CD4-positive, alpha-beta T cell treated with Interleukin-21 for 1 hour (primary cell): Measurements from ENCODE around the gene PHACTR2.
"Not testable (repeated sequence)": the region's sequence is repeated elsewhere in the genome, so short reads cannot be mapped to it uniquely, and the experiment has no call there.

Experiments used
- DNase-seq: peaks from one replicate; pipeline ENCODE4 v3.0.0-alpha.2; 2020

The PHACTR2 gene

DNA sequence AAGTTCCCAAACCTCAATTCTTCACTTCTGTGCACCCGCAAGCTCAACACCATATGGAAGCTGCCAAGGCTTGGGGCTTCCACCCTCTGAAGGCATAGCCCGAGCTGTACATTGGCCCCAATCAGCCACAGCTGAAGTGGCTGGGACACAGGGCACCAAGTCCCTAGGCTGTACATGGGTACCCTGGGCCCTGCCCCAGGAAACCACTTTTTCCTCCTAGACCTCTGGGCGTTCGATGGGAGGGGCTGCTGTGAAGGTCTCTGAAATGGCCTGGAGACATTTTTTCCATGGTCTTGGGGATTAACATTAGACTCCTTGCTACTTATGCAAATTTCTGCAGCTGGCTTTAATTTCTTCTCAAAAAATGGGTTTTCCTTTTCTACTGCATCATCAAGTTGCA is 195.8 kb downstream of the PHACTR2 start:
- not testable (repeated sequence) for DNase-seq

DNA sequence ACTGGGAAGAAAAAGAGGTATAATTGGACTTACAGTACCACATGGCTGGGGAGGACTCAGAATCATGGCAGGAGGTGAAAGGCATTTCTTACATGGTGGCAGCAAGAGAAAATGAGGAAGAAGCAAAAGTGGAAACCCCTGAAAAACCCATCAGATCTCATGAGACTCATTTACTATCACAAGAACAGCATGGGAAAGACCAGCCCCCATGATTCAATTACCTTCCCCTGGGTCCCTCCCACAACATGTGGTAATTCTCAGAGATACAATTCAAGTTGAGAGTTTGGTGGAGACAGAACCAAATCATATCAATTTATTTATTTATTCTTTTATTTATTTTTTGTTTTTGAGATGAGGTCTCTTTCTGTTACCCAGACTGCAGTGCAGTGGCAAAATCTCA is 196.7 kb downstream of the PHACTR2 start:
- DNase-seq: not testable (repeated sequence)

DNA sequence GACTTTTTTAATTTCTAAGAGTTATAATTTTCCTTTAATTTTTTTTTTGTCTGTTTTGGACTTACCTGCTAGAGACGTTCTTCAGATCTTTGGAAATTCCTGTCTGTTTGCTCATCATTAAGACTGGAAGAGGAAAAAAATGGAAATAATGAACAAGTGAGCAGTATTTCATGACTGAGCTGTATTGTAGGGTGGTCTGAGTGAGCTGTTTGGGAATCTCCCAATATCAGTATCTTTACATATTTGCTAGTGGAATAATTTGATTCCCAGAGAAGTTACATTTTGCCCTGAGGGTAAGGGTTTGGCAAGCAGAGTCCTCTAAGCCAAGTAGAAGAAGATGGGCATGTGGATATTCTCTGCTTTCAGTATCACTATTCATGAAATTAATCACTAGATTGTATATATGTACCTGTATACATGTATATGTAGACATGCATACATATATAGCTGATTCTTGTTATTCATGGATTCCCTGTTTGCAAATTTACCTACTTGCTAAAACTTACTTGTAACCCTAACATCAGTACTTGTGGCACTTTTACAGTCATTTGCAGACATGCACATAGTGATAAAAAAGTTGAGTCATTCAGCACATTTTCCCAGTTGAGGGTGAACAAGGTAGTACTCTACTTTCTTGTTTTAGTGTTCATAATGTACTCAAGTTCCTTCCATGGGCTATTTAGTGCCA is 200.0 kb downstream of the PHACTR2 start:
- no peak for DNase-seq

DNA sequence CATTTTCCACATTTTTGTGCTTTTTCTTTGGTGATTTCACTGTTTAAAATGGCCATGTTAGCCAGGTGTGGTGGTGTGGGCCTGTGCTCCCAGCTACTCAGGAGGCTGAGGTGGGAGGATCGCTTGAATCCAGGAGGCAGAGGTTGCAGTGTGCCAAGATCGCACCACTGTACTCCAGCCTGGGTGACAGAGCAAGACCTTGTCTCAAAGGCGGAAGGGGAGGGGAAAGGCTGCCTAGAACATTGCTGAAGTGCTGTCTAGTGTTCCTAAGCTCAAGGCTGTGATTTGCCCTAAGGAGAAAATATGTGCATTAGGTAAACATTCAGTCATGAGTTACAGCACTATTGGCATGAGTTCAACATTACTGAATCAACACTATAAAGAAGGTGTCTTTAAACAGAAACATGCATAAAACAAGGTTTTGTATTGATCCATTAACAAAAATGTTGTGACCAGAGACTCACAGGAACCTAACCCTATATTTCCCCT is 200.6 kb downstream of the PHACTR2 start:
- DNase-seq: no peak

DNA sequence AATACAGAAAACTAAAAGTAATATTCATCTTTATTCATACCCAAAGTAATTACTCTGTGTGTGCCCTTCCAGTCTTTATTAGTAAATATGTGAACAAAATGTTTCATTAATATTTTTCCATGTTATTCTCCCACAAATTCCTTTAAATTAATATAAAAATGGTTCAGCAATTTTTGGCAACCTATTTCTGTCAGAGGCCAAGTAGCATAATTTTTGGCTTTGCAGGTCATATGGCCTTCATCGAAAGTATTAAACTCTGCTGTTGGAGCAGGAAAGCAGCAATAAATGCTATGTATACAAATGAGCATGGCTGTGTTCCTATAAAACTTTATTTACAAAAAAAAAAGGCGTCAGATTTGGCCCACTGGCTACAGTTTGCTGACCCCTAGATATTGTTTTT is 202.6 kb downstream of the PHACTR2 start:
- no peak for DNase-seq
